HT1080 (cell line): Measurements from ENCODE around the gene SECISBP2. TPM values are rescaled to one million over a fixed set of nuclear protein-coding genes. Genes with fewer than 3 reads are reported as not detected.

Experiments
- DNase-seq: peaks from one replicate; pipeline ENCODE4 v3.0.0-alpha.2; 2015; ENCODE audit warnings: low read depth
- small RNA-seq: library from RNA; depleted of rRNA; stranded (forward); fragments of <200 nt; gene quantifications from one replicate; pipeline ENCODE3, GENCODE V24; 2014
- total RNA-seq: library from RNA; depleted of rRNA; stranded (reverse); fragments of >200 nt; shearing (Covaris generic); gene quantifications from 2 replicates; pipeline ENCODE4 v1.2.3, GENCODE V29; 2014; rRNA removed

Gene SECISBP2
- total RNA-seq, 1 experiment from 2014 or later = 24.2 TPM

DNA sequence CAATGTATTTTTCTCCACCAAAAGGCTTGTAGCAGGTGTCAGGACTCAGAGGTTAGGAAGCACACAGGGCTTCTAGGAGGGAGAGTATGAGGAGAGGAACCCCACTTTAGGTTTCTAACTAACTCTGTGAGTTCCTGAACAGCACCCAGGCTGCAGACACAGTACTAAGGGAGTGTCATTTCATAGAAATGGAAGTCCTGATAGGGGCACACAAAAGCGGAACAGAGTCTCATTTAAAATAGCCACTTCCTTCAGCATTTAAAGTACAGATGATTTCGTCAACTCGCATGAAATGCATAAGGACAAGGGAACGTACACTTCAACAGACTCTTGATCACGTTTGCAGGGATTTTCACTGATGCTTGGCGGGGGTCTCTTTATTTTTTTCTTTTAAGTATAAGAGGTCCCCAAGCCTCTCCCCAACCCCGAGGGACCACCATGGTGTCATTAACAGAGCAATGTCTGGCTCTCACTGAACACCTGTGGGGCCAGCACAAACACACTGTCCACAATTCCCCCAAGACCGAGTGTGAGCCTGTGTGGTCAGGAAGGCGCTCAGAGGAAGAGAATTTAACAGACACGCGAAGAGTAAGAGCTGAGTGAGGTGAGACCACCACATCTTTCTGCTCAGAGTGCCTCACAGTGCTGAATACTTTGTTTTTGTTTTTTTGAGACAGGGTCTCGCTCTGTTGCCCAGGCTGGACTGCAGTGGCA is 82.3 kb downstream of the SECISBP2 start:
- no peak for DNase-seq

GRCh38 chr9:89402695-89403427 is 84.6 kb downstream of the SECISBP2 start:
- no peak for DNase-seq

GRCh38 chr9:89404074-89404473 is 85.8 kb downstream of the SECISBP2 start:
- no peak for DNase-seq

DNA sequence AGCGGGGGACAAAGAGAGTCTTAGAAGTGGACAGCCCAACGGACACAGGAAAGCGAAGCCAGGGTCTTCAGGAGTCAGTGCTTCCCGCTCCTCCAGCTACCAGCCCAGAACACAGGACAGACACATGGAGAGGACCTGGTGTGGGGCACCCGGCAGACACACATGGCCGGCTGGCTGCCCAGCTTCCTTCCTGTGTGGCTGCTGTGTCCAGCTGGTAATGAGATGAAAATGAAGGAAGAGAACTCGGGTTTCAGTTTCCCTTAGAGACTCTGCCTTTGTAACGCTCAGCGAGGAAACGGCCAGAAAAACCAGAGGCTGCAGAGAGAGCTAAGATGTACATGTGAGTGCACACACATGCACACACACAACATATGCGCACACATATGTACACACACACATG is 87.5 kb downstream of the SECISBP2 start:
- DNase-seq = no peak

DNA sequence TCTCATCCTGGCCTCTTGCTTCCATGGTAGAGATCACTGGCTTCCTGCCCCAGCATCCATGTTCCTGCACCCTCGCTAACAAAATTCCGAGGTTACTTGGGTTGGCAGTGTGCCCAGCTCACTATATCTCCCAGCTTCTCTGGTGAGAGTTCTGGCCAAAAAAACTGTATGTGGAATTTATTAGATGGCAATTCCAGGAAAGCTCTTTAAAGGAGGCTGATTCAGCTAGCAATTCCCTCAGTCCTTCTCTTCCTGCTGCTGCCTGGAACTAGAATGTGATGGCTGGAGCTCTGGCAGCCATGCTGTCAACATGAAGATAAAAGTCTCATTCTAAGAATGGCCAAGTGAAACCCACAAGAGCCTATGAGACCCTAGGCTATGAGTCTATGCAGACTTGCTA is 88.8 kb downstream of the SECISBP2 start:
- DNase-seq = peak; percentile 27

DNA sequence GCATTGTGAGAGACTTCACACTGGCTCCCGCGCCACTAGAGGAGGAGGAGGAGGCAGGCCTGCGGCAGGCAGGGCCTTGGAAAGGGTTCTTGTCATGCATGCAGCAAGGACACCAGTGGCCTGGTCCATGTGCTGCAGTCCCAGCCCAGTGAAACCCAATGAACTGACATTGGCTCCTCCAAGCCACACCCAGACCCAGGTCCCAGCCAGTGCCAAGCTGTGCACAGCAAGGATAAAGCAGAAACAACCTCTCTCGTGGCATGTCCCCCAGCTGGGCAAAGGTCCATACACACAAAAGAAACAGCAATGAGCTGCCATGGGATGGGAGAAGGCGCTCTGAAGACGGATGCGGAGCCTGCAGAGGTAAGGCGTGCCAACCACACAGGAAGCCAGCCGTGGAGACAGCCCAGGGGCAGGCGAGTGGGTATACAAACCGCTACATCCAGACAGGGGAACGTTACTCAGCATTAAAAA is 90.4 kb downstream of the SECISBP2 start:
- DNase-seq = peak; percentile 36

Small RNA genes within 50 kb of the gene (small RNA-seq; reads per million reads assigned to genes)
- gene MIR3153 = not detected

Other genes starting within 250 kb of the SECISBP2 start
- gene SHC3, start 139.7 kb upstream of the SECISBP2 start, total RNA-seq = 0.03 TPM in 2 replicates
- gene CKS2, start 7.3 kb upstream of the SECISBP2 start, total RNA-seq = 370 and 380 TPM in 2 replicates
- gene SEMA4D, start 179.6 kb downstream of the SECISBP2 start, total RNA-seq = 5.0 and 10.5 TPM in 2 replicates